WTC11 (cell line): ENCODE results near the gene PXYLP1. TPM values are rescaled to one million over a fixed set of nuclear protein-coding genes. Genes with fewer than 3 reads are reported as not detected.
"Not testable (repeated sequence)": the region's sequence is repeated elsewhere in the genome, so short reads cannot be mapped to it uniquely, and the experiment has no call there.

Experiments used
- ATAC-seq: fragments of 200-7000 bp; cut with Tn5 transposase; 2 replicates; pipeline ENCODE4 v1.10.0; 2021; ENCODE audit warnings: mild to moderate bottlenecking, moderate library complexity
- CTCF ChIA-PET: fragments of 300-600 bp; sonication (Branson Sonifier 250); formaldehyde crosslinking; loops from one replicate; lab custom pipeline; 2021; ENCODE audit warnings: antibody characterized with exemption; lab: Charles Lee
- POLR2A ChIA-PET: fragments of 350-600 bp; sonication (Branson Sonifier 250); formaldehyde crosslinking; loops from one replicate; lab custom pipeline; 2021; ENCODE audit warnings: antibody characterized with exemption; lab: Charles Lee
- DNase-seq: peaks from one replicate; pipeline ENCODE4 v3.0.0; 2021; ENCODE audit warnings: low spot score
- H3K27ac Mint-ChIP-seq: 2 replicates; pipeline ENCODE4 v1.8.0; 2021; ENCODE audit warnings: mixed read lengths
- H3K27me3 Mint-ChIP-seq: 2 replicates; pipeline ENCODE4 v1.8.0; 2021; ENCODE audit warnings: low read depth, mild to moderate bottlenecking, moderate library complexity, mixed read lengths
- H3K36me3 Mint-ChIP-seq: 2 replicates; pipeline ENCODE4 v1.8.0; 2021; ENCODE audit warnings: mixed read lengths
- H3K4me1 Mint-ChIP-seq: 2 replicates; pipeline ENCODE4 v1.8.0; 2022; ENCODE audit warnings: mixed read lengths
- H3K4me3 Mint-ChIP-seq: 2 replicates; pipeline ENCODE4 v1.8.0; 2021; ENCODE audit warnings: mild to moderate bottlenecking, moderate library complexity, mixed read lengths
- H3K9me3 Mint-ChIP-seq: 2 replicates; pipeline ENCODE4 v1.8.0; 2021; ENCODE audit warnings: mixed read lengths
- AFF4 ChIP-seq: sonication (generic); formaldehyde crosslinking; IDR thresholded peaks from 2 replicates; pipeline ENCODE4 v1.8.1; 2023; ENCODE audit warnings: mild to moderate bottlenecking, missing genetic modification reagents, borderline replicate concordance
- E2F1 ChIP-seq: sonication (generic); formaldehyde crosslinking; IDR thresholded peaks from 2 replicates; pipeline ENCODE4 v1.8.0; 2022; ENCODE audit warnings: mild to moderate bottlenecking, missing genetic modification reagents
- ESRRA ChIP-seq: sonication (generic); formaldehyde crosslinking; IDR thresholded peaks from 2 replicates; pipeline ENCODE4 v1.8.1; 2022; ENCODE audit warnings: mild to moderate bottlenecking, missing genetic modification reagents, borderline replicate concordance
- FOXJ3 ChIP-seq: sonication (generic); formaldehyde crosslinking; IDR thresholded peaks from 2 replicates; pipeline ENCODE4 v1.9.0; 2021; ENCODE audit warnings: missing genetic modification reagents, mild to moderate bottlenecking, borderline replicate concordance
- FOXP4 ChIP-seq: sonication (generic); formaldehyde crosslinking; IDR thresholded peaks from 2 replicates; pipeline ENCODE4 v1.8.0; 2022; ENCODE audit warnings: mild to moderate bottlenecking, missing genetic modification reagents
- GTF2I ChIP-seq: fragments of 250-450 bp; sonication (Bioruptor Pico); conservative IDR thresholded peaks from 2 replicates; pipeline ENCODE4 v1.4.0; 2021; ENCODE audit warnings: mild to moderate bottlenecking
- JAZF1 ChIP-seq: fragments of 250-450 bp; sonication (Bioruptor Pico); IDR thresholded peaks from 2 replicates; pipeline ENCODE4 v1.9.0; 2021; ENCODE audit warnings: moderate library complexity, mild to moderate bottlenecking, inconsistent platforms
- KAT7 ChIP-seq: sonication (generic); formaldehyde crosslinking; IDR thresholded peaks from 2 replicates; pipeline ENCODE4 v1.8.1; 2023; ENCODE audit warnings: missing genetic modification reagents, mild to moderate bottlenecking, borderline replicate concordance
- MXD4 ChIP-seq: fragments of 250-450 bp; sonication (Bioruptor Pico); IDR thresholded peaks from 2 replicates; pipeline ENCODE4 v1.8.0; 2021; ENCODE audit warnings: mild to moderate bottlenecking, moderate library complexity, borderline replicate concordance
- NFYB ChIP-seq: sonication (generic); formaldehyde crosslinking; conservative IDR thresholded peaks from 2 replicates; pipeline ENCODE4 v1.8.0; 2022; ENCODE audit warnings: low read depth, missing genetic modification reagents
- SMAD3 ChIP-seq: sonication (generic); formaldehyde crosslinking; IDR thresholded peaks from 2 replicates; pipeline ENCODE4 v1.8.0; 2022; ENCODE audit warnings: missing genetic modification reagents, mild to moderate bottlenecking, borderline replicate concordance
- USF2 ChIP-seq: sonication (generic); formaldehyde crosslinking; IDR thresholded peaks from 2 replicates; pipeline ENCODE4 v1.8.1; 2023; ENCODE audit warnings: mild to moderate bottlenecking, missing genetic modification reagents, moderate library complexity
- ZNF138 ChIP-seq: sonication (generic); formaldehyde crosslinking; conservative IDR thresholded peaks from 2 replicates; pipeline ENCODE4 v1.8.1; 2022; ENCODE audit warnings: mild to moderate bottlenecking, moderate library complexity, missing genetic modification reagents
- ZNF512 ChIP-seq: sonication (generic); formaldehyde crosslinking; IDR thresholded peaks from 2 replicates; pipeline ENCODE4 v1.8.1; 2022; ENCODE audit warnings: missing genetic modification reagents, borderline replicate concordance
- ZSCAN18 ChIP-seq: fragments of 250-450 bp; sonication (Bioruptor Pico); IDR thresholded peaks from 2 replicates; pipeline ENCODE4 v2.1.2; 2022; ENCODE audit warnings: mild to moderate bottlenecking, moderate library complexity
- total RNA-seq: library from RNA; stranded (reverse); gene quantifications from 3 replicates; pipeline ENCODE4 v1.2.3, GENCODE V29; 2021

Gene PXYLP1
- total RNA-seq, 1 experiment from 2014 or later = 20.1 TPM

GRCh38 chr3:141294848-141295247 is 63.2 kb downstream of the PXYLP1 start (continued):
- TF ChIP-seq FOXP4 (CRISPR knock-in tag) (no peak), KAT7 (CRISPR knock-in tag) (no peak), ZSCAN18 (no peak), GTF2I (CRISPR knock-in tag) (no peak)

GRCh38 chr3:141300426-141300825 is 68.8 kb downstream of the PXYLP1 start:
- ATAC-seq, H3K4me3 Mint-ChIP-seq, DNase-seq, H3K27ac Mint-ChIP-seq, H3K4me1 Mint-ChIP-seq, H3K36me3 Mint-ChIP-seq, POLR2A ChIA-PET: not testable (repeated sequence)
- CTCF ChIA-PET = interaction anchor here (1.5 kb wide), 1 partner anchor 8 kb away, joined by 3 read pairs; no protein-coding TSS in a partner anchor
- peaks cover 15% of the 10 kb centered on the region for H3K9me3 Mint-ChIP-seq
- peaks cover 12% of the 10 kb centered on the region for H3K27me3 Mint-ChIP-seq

- no peak for TF ChIP-seq ZNF512 (CRISPR knock-in tag)
- TF ChIP-seq FOXJ3 (CRISPR knock-in tag) = no peak
- no peak for TF ChIP-seq SMAD3 (CRISPR knock-in tag)
- no peak for TF ChIP-seq MXD4 (CRISPR knock-in tag)
- TF ChIP-seq ESRRA (CRISPR knock-in tag) = no peak
- TF ChIP-seq USF2 = no peak
- TF ChIP-seq ZNF138 (CRISPR knock-in tag) = no peak
- no peak for TF ChIP-seq AFF4 (CRISPR knock-in tag)
- no peak for TF ChIP-seq JAZF1 (CRISPR knock-in tag)
- no peak for TF ChIP-seq NFYB (CRISPR knock-in tag)
- no peak for TF ChIP-seq E2F1
- H3K27me3 Mint-ChIP-seq = peaks cover 21% of the 10 kb centered on the region
- H3K4me3 Mint-ChIP-seq = no peak overlapping the region
- ATAC-seq (no peak), DNase-seq (no peak)
- H3K36me3 Mint-ChIP-seq = peaks cover 4% of the 10 kb centered on the region
- ChIA-PET POLR2A (no interaction called here), CTCF (interaction anchor here (0.7 to 2.8 kb wide), 8 partner anchors 9 to 168 kb away, joined by 3 to 31 read pairs (median 10); partner anchors contain the start of gene PXYLP1)
- no peak overlapping the region for H3K27ac Mint-ChIP-seq
- H3K9me3 Mint-ChIP-seq = peaks cover 15% of the 10 kb centered on the region
- no peaks in the 10 kb centered on the region for H3K4me1 Mint-ChIP-seq
Measured at GRCh38 chr3:141302364-141303141, 70.9 kb downstream of the PXYLP1 start.
